Endothelial cell of umbilical vein (primary cell): ENCODE results near the gene SPSB1. TPM values are rescaled to one million over a fixed set of nuclear protein-coding genes. Genes with fewer than 3 reads are reported as not detected.

ENCODE experiments used
- BruUV-seq: library from RNA; stranded (reverse); fragments of 400-500 nt; replicated peaks from 2 replicates; lab custom pipeline; 2021; lab: Mats Ljungman, UMichigan
- CTCF ChIA-PET: fragments of 300-600, 350-600 bp; sonication (Branson Sonifier 250); formaldehyde crosslinking; loops from one replicate; lab custom pipeline; 2021; ENCODE audit warnings: antibody characterized with exemption, inconsistent platforms; lab: Charles Lee
- POLR2A ChIA-PET: fragments of 300-600, 350-600 bp; sonication (Branson Sonifier 250); formaldehyde crosslinking; loops from one replicate; lab custom pipeline; 2021; ENCODE audit warnings: antibody characterized with exemption, inconsistent platforms; lab: Charles Lee
- DNase-seq: peaks from one replicate; pipeline ENCODE4 v3.0.0-alpha.2; 2011; ENCODE audit warnings: low read depth, low spot score
- FAIRE-seq: peaks from 2 replicates; lab custom pipeline; 2011; peaks lifted over from hg19 to GRCh38; lab: Jason Lieb, UNC
- H2AFZ ChIP-seq: 2 replicates; pipeline ENCODE4 v1.6.0; 2012; ENCODE audit warnings: low read depth, low read length, control low read depth, inconsistent platforms
- H3K27ac ChIP-seq: 2 replicates; pipeline ENCODE4 v1.5.1; 2011; ENCODE audit warnings: low read depth, mild to moderate bottlenecking, control low read depth, low read length, moderate library complexity; ENCODE audit not compliant: insufficient read depth
- H3K27me3 ChIP-seq, 2 experiments: 2 replicates each; pipeline versions ENCODE4 v1.6.0 to v1.6.1; 2011; ENCODE audit warnings: low read length in 2 of 2, mixed read lengths in 1 of 2; ENCODE audit not compliant: control insufficient read depth in 2 of 2, insufficient read depth in 2 of 2
- H3K36me3 ChIP-seq, 2 experiments: 2 replicates in 1 of 2; 3 replicates in 1 of 2; pipeline ENCODE4 v1.5.1; 2011; ENCODE audit warnings: low read length in 2 of 2, mild to moderate bottlenecking in 1 of 2, moderate library complexity in 1 of 2; ENCODE audit not compliant: control insufficient read depth in 2 of 2, insufficient read depth in 2 of 2; ENCODE audit errors: extremely low read depth in 1 of 2
- H3K4me1 ChIP-seq: 3 replicates; pipeline ENCODE4 v1.5.1; 2011; ENCODE audit warnings: mild to moderate bottlenecking, low read length; ENCODE audit not compliant: control insufficient read depth, insufficient read depth; ENCODE audit errors: extremely low read depth
- H3K4me2 ChIP-seq: 2 replicates; pipeline ENCODE4 v1.6.1; 2011; ENCODE audit warnings: low read length, control low read depth, mixed read lengths; ENCODE audit not compliant: insufficient read depth
- H3K4me3 ChIP-seq, 3 experiments: fragments of 200-600 bp in 1 of 3; sonication (generic), shearing (Covaris generic) in 1 of 3; replicated peaks in 1 of 3; 2 replicates each; pipeline ENCODE4 v1.5.1; 2011 to 2016; ENCODE audit warnings: control low read depth in 3 of 3, low read length in 3 of 3, mild to moderate bottlenecking in 2 of 3, inconsistent platforms in 1 of 3, low read depth in 1 of 3, moderate library complexity in 1 of 3; ENCODE audit not compliant: insufficient read depth in 1 of 3
- H3K79me2 ChIP-seq: 2 replicates; pipeline ENCODE4 v1.6.0; 2012; ENCODE audit warnings: low read length, inconsistent platforms; ENCODE audit not compliant: control insufficient read depth, insufficient read depth
- H3K9ac ChIP-seq: replicated peaks from 2 replicates; pipeline ENCODE3; 2011; ENCODE audit warnings: low read length, control low read depth; ENCODE audit not compliant: insufficient read depth; ENCODE audit errors: extremely low read depth
- H3K9me1 ChIP-seq: replicated peaks from 3 replicates; pipeline ENCODE4 v1.6.0; 2011; ENCODE audit warnings: mild to moderate bottlenecking, low read length; ENCODE audit not compliant: control insufficient read depth, insufficient read depth; ENCODE audit errors: extremely low read depth
- H3K9me3 ChIP-seq: replicated peaks from 2 replicates; pipeline ENCODE4 v1.5.1; 2012; ENCODE audit warnings: low read length, inconsistent platforms; ENCODE audit not compliant: control insufficient read depth, insufficient read depth
- H4K20me1 ChIP-seq: replicated peaks from 2 replicates; pipeline ENCODE3; 2011; ENCODE audit warnings: mild to moderate bottlenecking, low read length; ENCODE audit not compliant: control insufficient read depth, insufficient read depth; ENCODE audit errors: extremely low read depth
- EZH2 ChIP-seq: IDR thresholded peaks from 2 replicates; pipeline ENCODE4 v1.6.1; 2012; ENCODE audit warnings: borderline replicate concordance, low read depth, mild to moderate bottlenecking, moderate library complexity, low read length, inconsistent platforms; ENCODE audit not compliant: severe bottlenecking
- FOS ChIP-seq: IDR thresholded peaks from 2 replicates; pipeline ENCODE4 v1.6.1; 2011; ENCODE audit warnings: mild to moderate bottlenecking, low read length, moderate library complexity, borderline replicate concordance; ENCODE audit not compliant: insufficient read depth
- GATA2 ChIP-seq: IDR thresholded peaks from 2 replicates; pipeline ENCODE4 v1.7.0; 2011; ENCODE audit warnings: low read depth, mild to moderate bottlenecking, moderate library complexity, mixed read lengths, low read length; ENCODE audit not compliant: insufficient read length, insufficient read depth
- JUN ChIP-seq: IDR thresholded peaks from 2 replicates; pipeline ENCODE4 v1.6.1; 2011; ENCODE audit warnings: borderline replicate concordance, low read depth; ENCODE audit not compliant: insufficient read length, insufficient read depth
- MYC ChIP-seq: IDR thresholded peaks from one replicate; pipeline ENCODE4 v1.6.1; 2011; ENCODE audit warnings: mild to moderate bottlenecking, low read depth, low read length
- POLR2A ChIP-seq: IDR thresholded peaks from 2 replicates; pipeline ENCODE4 v1.6.1; 2012; ENCODE audit warnings: low read depth, mild to moderate bottlenecking, control low read depth, low read length
- POLR2AphosphoS5 ChIP-seq: IDR thresholded peaks from 2 replicates; pipeline ENCODE4 v1.6.1; 2012; ENCODE audit warnings: low read depth, mild to moderate bottlenecking, control low read depth, low read length, moderate library complexity; ENCODE audit not compliant: insufficient read depth
- dilution Hi-C: fragments of 300-500 bp; cut with MboI; formaldehyde crosslinking; loops from one replicate; pipeline ENCODE4 v1.15.0; 2019; ENCODE audit warnings: low sequenced_read_pairs; ENCODE audit not compliant: extremely low pct_ligation_motif_present
- intact Hi-C: fragments of 100-400 bp; cut with micrococcal nuclease; formaldehyde crosslinking; loops from one replicate; pipeline ENCODE4 v1.10.0; 2022
- polyA plus RNA-seq, 4 experiments: library from polyadenylated mRNA; depleted of rRNA in 3 of 4; stranded (reverse) in 3 of 4; unstranded in 1 of 4; fragments of >200 nt; gene quantifications; 2 replicates each; pipeline versions ENCODE4 v1.2.1 to v1.2.3, GENCODE V29; 2011 to 2012; ENCODE audit warnings: missing spikeins in 1 of 4
- total RNA-seq: library from RNA; stranded (reverse); gene quantifications from 2 replicates; pipeline ENCODE4 v1.2.3, GENCODE V29; 2021
- TF ChIP-seq, protein P1 (sequence below): IDR thresholded peaks from 2 replicates; pipeline ENCODE4 v1.6.1; 2011; ENCODE audit not compliant: insufficient read depth, insufficient read length
- TF ChIP-seq, protein P2 (sequence below), 2 donors: IDR thresholded peaks; 1 replicate in 1 of 2; 2 replicates in 1 of 2; pipeline ENCODE4 v1.5.1; 2011; ENCODE audit warnings: low read length in 2 of 2, mild to moderate bottlenecking in 2 of 2, moderate library complexity in 2 of 2, control low read depth in 1 of 2, inconsistent platforms in 1 of 2, low read depth in 1 of 2; ENCODE audit not compliant: insufficient read depth in 1 of 2; ENCODE audit errors: extremely low read depth in 1 of 2

SPSB1 gene
- total and polyA plus RNA-seq, 2 donors (not counting 3 experiments of a cell fraction or from before 2014, with no cell fraction given), result 41.9 to 61.2 TPM

DNA sequence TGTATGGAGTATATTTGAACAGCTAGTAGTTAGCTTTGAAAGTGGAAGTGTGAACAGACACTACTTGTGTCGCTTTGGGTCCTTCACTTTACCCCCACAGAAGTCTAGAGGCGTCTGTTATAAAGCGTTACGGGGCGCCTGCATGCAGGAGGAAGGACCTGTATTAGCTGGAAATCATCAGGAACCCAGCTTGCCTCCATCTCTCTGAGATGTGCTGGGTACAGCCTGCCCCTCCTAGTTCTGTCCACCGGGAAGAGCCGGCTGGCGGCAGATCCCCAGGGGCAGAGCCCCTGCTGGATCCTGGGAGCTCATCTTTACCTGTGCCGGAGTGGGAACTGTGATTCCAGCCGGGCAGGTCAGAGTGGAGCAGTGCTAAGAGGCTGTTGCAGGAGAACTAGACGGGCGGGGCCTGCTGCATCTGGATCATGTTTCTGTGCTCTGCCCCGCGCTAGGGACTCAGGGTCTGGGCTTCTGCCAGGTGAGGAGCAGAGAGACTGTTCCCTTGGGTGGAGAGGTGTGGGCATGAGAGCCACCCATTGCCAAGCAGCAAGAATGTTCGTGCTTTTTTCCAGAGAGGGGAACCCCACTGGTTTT is 22.3 kb upstream of the SPSB1 start:
- no peaks in the 10 kb centered on the region for H3K9me1 ChIP-seq
- no peak overlapping the region for H3K4me3 ChIP-seq
- H3K27me3 ChIP-seq, result no peaks in the 10 kb centered on the region
- ChIA-PET CTCF (interaction anchor here (1.1 to 9.6 kb wide), 5 partner anchors 19 to 303 kb away, joined by 4 to 232 read pairs (median 11); no protein-coding TSS in a partner anchor), POLR2A (no interaction called here)
- no peak for TF ChIP-seq POLR2A
- no peak for TF ChIP-seq GATA2
- no peak for TF ChIP-seq POLR2AphosphoS5
- TF ChIP-seq EZH2, result no peak
- no peak for TF ChIP-seq JUN
- TF ChIP-seq MYC, result no peak
- no peak for TF ChIP-seq FOS
- TF ChIP-seq, protein P1, sequence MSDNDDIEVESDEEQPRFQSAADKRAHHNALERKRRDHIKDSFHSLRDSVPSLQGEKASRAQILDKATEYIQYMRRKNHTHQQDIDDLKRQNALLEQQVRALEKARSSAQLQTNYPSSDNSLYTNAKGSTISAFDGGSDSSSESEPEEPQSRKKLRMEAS, result no peak
- TF ChIP-seq, protein P2, sequence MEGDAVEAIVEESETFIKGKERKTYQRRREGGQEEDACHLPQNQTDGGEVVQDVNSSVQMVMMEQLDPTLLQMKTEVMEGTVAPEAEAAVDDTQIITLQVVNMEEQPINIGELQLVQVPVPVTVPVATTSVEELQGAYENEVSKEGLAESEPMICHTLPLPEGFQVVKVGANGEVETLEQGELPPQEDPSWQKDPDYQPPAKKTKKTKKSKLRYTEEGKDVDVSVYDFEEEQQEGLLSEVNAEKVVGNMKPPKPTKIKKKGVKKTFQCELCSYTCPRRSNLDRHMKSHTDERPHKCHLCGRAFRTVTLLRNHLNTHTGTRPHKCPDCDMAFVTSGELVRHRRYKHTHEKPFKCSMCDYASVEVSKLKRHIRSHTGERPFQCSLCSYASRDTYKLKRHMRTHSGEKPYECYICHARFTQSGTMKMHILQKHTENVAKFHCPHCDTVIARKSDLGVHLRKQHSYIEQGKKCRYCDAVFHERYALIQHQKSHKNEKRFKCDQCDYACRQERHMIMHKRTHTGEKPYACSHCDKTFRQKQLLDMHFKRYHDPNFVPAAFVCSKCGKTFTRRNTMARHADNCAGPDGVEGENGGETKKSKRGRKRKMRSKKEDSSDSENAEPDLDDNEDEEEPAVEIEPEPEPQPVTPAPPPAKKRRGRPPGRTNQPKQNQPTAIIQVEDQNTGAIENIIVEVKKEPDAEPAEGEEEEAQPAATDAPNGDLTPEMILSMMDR (IDR thresholded peaks at IDR 0.05; ENCODE audit: extremely low read depth in 1 of 2, insufficient read depth in 1 of 2, low read depth in 1 of 2, low read length in 2 of 2), result no peak
- FAIRE-seq, result no peak
- intact Hi-C loops (no loop called here), dilution Hi-C loops (no loop called here)
- no peaks in the 10 kb centered on the region for H3K9me3 ChIP-seq
- H4K20me1 ChIP-seq, result no peaks in the 10 kb centered on the region
- H3K9ac ChIP-seq, result no peak overlapping the region
- no peak overlapping the region for H2AFZ ChIP-seq
- H3K4me1 ChIP-seq, result peaks cover 4% of the 10 kb centered on the region
- TSS peak; percentile 2 for BruUV-seq
- DNase-seq, result no peak
- no peaks in the 10 kb centered on the region for H3K79me2 ChIP-seq
- no peak overlapping the region for H3K27ac ChIP-seq
- H3K36me3 ChIP-seq, result no peaks in the 10 kb centered on the region
- H3K4me2 ChIP-seq, result no peak overlapping the region
